HG02970 (cell line): ENCODE results near the gene ALDH3A1.

Experiments
- ATAC-seq: cut with Tn5 transposase; IDR thresholded peaks from one replicate; pipeline ENCODE4 v1.9.1; 2021; ENCODE audit warnings: mild to moderate bottlenecking, moderate library complexity, moderate number of reproducible peaks; ENCODE audit not compliant: unreplicated experiment, low FRiP score

ALDH3A1 gene

GRCh38 chr17:19705771-19706770, 42.0 kb downstream of the ALDH3A1 start:
- ATAC-seq = no peak

GRCh38 chr17:19705201-19705600, 42.9 kb downstream of the ALDH3A1 start:
- no peak for ATAC-seq

DNA sequence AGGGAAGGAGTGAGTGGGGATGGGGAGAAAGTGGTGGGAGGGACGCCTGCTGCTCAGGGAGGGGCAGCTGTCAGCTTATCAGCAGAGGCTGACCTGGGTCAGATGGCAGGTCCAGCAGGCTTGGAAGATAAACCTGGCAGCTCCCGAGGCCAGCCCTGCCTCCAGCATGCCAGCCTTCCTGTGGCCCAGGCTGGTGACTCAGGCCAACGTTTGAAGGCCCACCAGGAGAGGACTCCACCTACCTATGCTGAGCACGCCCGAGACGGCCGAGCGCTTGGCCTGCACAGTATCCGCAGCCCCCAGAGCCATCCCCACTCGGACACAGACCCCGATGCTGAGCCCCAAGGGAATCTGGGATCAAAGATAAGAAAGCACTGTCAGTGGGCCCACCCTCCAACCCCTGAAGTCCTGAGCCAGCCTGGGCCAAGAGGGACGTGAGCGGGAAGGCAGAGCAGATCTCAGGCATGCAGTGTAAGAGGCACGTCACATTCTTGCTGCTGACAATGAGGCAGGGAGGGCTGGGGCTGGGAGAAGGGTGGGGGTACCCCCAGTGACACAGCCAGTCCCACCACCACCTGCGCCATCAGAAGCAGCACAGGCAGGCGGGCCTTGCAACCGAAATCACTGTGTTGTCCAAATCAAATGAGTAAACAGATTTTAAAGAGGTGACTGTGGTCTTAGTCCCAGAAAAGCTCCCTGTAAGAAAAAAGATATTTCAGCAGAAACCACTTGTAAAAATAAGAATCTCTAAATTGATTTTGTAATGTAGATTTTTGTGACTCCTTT, 44.1 kb downstream of the ALDH3A1 start:
- no peak for ATAC-seq

DNA sequence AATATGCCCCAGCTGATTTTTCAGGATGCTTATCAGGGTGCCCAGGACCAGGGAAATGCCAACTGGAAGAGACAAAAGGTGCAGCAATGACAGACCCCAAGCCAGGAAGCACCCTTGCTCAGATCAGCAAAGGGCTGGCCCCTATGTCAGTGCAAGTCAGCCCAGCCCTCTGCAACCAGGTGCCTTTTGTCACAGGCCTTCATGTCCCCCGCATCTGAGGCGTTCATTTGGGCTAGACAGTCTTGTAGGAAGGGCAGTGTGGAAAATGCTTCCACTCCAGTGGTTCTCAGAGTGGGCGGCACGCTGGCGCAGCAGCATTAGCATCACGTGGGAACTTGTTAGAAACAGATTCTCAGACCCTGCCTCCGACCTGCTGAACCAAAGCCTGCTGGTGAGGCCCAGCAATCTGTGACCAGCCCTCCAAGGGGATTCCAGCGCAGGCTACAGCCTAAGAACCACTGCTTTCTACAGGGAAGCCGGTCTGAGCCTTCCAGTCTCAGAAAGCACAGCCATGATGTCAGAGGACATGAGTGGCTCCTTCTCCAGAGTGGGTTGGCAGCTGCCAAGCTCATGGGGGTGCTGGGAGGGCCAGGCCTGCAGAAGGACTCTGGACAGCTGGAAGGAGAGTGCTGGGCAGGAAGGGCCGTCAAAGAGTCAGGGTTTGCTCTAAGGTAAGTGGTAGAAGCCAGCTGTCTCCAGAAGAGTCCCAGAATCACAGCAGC, 44.8 kb downstream of the ALDH3A1 start:
- no peak for ATAC-seq

GRCh38 chr17:19702217-19702641, 45.9 kb downstream of the ALDH3A1 start:
- ATAC-seq = no peak
